HG02642 (cell line): ENCODE measurements around the gene C2orf92.

Source experiments
- ATAC-seq: cut with Tn5 transposase; IDR thresholded peaks from one replicate; pipeline ENCODE4 v1.9.1; 2021; ENCODE audit warnings: mild to moderate bottlenecking; ENCODE audit not compliant: unreplicated experiment, poor library complexity

C2orf92 gene

DNA sequence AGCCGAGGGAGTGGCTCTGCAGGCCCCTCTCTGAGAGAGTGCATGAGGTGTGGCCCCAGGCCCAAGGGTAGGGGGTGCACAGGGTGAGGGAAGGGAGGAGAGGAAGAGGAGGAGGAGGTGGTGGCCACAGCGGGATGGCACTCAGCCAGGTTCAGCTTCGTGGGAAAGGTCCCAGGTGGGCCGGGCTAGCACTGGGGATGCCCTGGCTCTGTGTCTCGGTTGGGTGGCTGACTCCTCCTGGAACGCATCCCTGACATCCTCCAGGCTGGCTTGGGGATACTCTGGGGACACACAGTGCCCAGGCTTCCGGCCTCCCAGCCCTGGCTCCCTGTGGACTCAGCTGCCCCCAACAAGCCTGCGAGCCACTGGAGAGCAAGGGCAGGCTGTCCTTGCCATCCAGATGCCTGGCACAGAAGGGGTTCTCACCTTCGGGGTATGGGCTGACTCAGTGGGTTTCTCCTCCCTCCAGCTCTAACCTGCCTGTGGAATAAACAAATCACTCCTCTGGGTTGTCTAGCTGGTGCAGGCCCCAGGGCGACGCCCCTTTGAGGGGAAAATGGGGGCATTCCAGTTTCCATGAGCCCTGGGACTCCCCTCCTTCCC lies 43.3 kb downstream of the C2orf92 start:
- ATAC-seq: no peak

DNA sequence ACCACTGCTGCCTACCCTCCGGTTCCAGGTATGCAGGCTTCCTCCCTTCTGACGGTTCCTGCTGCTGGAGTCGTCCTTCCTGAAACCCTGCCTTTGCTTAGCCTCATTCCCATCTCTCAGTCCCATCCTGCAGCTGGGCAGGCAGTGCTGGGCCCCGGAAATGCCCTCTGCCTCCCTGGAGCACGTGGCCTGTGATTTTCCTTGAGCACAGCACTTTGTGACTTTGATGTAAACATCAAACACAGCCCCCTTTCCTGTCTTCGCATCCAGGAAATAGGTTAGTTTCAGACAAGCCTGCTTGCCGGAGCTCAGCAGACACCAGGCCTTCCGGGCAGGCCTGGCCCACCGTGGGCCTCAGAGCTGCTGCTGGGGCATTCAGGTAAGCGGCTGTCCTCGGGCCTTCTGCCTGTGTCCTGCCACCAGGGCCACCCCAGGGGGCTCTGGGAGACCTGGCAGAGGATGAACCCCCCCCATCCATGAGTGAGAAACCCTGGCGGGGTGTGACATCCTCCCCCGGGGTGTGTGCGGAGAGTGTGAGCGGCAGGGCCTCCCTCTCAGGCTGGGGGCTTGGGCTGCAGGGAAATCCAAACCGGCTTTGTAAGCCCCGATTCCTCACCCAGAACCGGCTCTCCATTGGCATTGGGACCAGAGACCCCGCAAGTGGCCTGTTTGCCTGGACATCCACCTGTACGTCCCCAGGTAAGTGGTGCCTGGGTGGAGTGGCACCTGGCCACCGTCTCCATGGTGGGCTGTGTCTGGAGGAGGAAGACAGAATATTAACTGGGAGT lies 44.0 kb downstream of the C2orf92 start, which contains the start of gene ZAP70:
Gene ZAP70 (plus strand): TSS at position 281 of the 788 bp plus-strand sequence. CDS start 10,461 bp downstream, outside the sequence.
- ATAC-seq: no peak

DNA sequence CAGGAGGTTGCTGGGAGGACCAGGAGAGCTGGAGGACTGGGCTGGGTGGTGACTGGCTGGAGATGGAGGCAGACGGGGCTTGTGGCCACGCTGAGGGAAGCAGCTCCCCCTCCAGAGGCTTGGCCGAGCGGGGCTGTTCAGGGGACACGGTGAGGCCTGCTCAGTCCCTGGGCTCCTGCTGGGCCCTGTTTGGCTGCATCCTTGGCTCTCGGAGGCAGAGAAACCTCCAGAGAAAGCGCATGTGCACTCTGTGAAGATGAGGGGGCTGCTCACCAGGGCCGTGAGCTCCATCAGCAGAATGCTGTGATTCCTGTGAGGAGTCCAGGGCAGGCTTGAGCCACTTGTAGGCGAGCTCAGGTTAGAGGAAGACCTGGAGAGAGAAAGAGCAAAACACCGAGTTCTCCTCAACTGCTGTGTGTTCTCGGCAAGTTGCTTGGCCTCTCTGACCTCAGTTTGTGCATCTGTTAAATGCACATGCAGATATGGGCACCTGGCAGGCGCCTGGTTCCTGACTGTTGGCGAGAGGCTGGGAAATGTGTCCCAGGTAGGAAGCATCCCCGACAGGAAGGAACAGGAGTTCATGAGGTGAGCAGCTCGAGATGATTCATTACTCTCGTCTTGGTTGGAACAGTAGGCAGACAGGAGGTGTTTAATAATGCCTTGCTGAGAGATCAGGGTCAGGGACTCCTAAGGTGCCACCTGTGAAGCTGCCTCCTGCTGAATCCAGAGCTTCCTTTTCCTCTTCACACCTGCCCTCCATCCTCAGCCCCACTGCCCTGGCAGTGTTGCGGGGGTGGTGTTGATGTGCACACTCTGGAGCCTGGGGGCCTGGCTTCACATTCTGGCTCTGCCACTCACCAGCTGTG lies 44.8 kb downstream of the C2orf92 start:
- ATAC-seq: no peak

DNA sequence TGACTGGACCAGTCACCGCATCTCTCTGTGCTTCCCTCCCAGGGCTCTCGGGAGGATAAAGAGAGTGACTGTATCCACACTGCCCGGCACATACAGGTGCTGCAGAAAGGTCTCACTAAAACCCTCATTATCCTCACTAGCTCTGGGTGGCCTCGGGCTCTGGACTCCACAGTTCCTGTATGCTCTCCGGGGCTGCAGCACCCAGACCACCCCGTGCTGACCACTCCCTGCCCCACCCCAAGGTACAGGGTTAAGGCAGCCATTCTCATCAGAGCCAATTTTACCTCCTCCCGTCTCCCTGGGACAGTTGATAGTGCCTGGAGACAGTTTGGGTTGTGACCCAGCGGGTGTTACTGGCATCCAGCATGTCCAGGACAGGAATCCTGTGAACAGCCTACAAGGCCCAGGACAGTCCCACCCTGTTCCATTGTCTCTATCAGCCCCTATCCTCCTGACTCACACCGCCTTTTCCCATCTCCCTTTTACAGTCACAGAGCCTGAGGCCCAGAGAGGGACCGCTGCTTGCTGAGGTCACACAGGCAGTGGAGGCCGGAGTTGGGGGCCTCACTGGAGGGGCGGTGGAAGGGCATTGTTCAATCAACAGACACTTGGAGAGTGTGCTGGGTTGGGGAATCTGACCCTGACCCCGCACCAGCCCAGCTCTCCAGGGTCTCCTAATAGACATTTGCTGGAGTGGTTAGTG lies 45.6 kb downstream of the C2orf92 start:
- no peak for ATAC-seq

DNA sequence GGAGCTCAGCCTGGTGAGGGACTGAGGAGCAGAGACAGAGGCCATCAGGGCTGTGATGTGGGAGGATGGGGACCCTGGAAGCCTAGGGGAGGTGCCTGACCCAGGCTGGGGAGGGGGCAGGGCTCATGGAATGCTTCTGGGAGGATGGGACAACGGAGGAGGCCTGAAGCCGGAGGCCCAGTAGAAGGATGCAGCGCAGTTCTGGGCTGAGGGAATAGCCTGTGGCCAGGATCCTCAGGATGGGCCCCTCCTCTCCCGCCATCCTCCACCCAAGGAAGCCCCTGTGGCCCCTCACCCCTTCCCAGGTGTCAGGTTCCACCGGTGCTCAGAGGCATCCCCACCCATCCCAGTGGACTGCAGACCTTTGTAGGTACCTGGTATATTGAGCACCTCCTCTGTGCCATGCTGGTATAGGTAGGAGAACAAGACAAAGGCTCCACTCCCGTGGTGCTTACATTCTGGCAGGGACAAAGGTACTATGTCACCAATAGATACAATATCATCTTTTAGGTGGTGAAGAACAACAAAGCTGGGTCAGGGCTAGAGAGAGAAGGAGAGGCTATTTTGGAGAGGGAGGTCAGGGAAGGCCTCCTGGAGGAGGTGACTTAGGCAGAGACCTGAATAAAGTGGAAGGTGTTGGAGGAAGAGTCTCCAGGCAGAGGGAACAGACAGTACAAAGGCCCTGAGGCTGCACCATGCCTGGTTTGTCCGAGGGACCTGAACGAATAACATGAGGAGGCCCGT lies 46.6 kb downstream of the C2orf92 start:
- ATAC-seq: no peak

DNA sequence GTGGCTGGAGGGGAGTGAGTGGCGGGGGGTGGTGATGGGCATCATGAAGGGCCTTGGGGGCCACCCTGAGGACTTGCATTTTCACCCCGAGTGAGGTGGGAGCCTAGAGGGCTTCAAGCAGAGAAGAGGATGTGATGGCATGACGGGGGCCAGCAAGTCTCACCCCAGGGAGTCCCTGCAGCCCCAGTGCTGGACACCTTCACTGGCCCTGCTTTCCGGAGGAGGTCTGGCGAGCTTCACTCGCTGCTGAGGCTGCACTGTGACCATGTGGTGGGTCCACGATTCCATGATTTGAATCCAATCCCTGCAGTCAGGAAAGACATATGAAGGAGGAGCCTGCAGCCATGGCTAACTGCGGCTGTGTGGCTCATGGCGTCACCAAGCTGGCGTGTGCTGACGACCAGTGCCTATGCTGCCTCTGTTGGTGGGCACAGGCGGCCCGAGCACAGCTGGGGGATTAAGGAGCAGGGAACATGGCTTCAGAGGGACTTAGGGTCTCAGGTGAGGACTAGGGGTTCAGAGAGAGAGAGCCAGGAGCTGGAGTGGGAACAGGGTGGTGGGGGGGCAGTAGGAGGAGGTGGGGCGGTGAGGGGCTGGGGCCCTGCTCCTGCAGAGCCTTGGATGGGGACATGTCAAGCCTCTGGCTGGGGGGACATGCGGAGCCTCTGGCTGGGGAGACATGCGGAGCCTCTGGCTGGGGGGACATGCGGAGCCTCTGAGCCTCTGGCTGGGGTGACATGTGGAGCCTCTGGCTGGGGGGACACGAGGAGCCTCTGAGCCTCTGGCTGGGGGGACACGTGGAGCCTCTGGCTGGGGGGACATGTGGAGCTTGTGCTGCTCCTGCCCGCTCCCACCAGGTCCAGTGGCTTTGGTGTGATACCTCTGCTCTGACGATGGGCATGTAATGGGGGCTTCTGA lies 47.4 kb downstream of the C2orf92 start:
- no peak for ATAC-seq

DNA sequence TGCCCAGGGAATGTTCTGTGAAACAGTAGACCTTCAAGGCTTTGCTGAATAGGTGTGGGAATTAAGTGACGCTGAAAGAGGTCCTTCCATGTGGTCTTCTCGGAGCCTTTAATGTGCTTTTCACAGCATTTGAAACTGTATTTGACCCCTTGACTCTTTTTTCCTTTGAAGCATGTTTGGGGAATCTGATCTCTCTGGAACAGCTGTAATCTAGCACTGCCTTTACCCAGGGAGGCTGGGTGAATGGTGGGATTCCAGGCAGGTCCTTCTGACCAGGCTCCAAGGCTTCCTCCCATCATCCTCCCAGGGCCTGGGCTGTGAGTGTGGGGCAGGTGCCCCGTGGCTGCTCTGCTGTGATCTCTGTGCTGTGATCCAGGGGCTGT lies 48.1 kb downstream of the C2orf92 start:
- ATAC-seq: no peak

DNA sequence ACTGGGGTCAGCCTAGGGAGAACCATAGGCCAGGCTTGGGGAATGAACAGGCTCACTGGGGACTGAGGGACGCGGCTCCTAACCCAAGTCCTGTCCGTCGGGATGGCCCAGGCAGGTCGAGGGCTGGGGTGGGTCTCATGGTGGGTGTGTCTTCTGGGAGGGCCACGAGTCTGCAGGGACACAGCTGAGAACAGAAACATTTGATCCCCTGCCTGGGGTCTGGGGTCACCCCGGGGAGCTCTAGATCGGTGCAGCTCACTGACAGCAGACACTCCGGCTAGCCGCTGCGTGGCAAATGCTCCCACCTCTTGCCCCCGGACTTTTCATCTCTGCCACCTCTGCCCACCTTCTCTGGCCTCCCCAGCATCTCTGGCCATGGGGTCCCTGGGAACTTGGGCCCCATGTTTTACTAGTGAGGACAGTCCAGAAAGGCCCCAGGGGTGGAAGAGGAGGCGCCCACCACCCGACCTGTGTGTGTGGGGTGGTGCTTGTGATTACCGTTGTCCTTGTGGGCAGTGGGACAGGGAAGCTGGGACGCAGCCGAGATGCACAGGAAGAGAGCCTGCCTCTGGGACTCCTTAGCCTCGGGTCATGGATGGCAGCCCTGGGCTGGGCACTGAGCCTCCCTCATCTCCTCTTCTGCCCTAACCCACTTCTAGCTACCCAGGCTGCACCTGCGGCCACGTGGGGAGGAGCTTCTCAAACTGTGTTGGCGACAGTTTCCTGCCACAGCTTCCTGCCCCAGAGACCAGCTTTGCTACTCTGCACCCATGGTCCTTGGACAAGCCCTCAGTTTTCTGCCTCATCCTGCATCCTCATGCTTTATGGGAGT lies 48.8 kb downstream of the C2orf92 start:
- ATAC-seq: peak; percentile 76

DNA sequence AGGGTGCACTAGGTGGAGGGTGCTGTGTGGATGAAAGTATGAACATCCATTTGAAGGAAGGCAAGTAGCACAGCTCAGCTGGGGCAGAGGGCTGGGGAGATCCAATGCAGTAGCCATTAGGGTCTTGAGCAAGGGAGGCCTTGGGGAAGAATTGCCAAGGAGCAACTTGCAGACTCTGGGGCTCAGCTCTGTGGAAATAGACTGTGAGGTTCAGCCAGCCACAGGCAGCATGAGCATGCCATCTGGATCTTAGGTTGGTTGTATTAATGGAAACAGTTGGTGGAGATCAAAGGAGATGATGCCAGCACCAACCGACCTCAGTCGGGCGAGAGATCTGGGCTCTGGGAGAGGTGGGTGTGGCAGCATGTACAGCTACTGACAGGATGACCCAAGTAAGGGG lies 49.4 kb downstream of the C2orf92 start:
- peak; percentile 4 for ATAC-seq

DNA sequence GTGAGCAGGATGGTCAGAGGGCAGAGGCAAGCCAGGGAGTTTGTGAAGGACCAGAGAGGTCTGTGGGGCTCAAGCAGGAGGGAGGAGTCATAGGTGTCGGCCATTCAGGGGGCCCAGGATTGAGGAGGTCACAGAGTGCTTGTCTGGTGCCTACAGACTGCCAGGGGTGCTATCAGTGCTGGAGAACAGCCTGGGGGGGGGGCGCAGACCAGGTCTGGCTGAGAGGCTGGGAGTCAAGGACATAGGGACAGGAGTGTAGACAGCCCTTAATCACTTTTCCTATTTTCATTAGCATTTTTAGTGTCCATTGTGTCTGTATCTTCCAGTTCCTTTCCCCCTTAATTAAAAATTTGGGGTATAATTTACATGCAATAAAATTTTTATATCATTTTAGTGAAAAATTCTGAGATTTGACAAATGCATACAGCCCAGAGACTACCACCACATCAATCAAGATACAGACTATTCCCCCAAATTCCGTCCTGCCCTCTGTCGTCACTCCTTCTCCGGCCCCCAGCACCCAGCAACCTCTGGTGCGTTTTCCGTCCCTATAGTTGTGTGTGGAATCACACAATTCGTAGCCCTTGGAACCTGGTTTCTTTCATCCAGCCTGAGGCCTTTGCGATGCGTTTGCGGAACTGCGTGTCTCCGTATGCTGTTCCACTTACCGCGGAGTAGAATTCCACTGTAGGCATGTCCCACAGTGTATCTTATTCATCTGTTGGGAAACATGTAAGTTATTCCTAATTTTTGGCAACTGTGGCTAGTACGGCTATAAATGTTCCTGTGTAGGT lies 50.0 kb downstream of the C2orf92 start:
- no peak for ATAC-seq

DNA sequence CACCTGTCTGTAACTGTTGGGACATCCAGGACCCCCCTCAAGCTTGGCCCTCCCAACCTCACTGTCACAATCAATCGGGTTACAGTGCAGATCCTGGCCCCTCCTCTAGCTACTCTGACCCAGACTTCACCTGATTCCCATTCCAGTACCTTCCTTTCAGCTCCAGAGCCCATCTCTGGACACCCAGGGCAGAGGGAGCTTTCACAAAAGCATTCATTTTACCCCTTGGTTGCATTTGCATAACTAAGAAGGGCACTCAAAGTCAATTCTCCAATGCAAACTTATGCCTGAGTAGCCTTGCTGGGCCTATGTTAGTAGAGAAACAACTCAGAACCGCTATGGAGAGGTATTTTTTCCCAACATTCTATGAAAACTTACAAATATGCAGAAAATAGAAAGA lies 51.2 kb downstream of the C2orf92 start:
- ATAC-seq: no peak

DNA sequence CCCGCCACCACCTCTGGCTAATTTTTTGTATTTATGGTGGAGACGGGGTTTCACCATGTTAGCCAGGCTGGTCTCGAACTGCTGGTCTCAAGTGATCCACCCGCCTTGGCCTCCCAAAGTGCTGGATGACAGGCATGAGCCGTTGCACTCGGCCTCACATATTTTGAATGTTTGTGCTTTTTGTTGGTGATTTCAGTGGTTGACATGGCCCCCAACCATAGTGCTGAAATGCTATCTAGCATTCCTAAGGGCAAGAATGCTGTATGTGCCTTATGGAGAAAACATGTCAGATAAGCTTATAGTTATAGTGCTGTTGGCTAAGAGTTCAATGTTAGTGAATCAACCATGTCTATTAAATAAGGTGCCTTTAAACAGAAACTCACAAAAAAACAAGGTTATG lies 52.7 kb downstream of the C2orf92 start:
- no peak for ATAC-seq

DNA sequence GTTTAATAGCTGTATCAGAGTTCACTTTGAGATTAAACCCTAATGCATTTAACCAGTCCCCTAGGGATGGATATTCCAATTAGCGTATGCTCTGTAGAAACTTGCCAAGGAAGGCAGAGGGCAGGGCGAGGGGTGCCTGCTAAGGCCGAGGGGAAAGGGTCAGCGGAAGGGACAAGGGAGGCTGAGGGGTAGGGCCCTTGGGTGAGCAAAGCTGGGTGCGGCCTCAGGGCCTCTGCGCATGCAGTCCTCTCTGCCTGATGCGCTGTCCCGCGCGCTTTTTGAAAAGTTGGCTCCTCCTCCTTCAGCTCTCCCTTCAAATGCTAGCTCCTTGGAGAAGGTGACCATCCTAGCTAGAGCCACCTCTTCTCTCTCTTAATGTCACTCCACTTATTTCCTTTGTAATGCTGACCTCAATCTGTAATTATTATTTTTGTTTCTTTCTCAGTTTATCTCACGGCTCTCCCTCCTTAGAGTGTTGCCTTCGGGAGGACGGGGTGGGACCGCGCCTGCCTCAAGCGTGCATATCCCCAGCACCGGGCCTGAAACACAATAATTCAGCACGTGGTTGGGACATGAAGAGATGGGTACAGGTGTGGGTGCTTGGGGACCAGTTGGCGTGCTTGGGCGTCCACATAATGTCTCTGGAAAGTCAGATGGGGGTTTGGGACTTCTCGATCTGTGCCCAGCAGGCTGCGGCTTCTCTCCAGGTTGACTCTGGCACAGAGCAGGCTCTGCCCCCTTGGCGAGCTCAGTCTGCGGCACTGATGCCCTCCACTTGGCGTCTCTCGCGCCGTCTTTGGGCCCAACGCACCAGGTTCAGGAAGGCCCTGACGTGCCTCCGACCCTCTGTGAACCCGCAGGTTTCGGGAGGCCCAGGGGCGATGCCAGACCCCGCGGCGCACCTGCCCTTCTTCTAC lies 53.9 kb downstream of the C2orf92 start:
- ATAC-seq: no peak

DNA sequence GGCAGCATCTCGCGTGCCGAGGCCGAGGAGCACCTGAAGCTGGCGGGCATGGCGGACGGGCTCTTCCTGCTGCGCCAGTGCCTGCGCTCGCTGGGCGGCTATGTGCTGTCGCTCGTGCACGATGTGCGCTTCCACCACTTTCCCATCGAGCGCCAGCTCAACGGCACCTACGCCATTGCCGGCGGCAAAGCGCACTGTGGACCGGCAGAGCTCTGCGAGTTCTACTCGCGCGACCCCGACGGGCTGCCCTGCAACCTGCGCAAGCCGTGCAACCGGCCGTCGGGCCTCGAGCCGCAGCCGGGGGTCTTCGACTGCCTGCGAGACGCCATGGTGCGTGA lies 54.5 kb downstream of the C2orf92 start:
- ATAC-seq: no peak

DNA sequence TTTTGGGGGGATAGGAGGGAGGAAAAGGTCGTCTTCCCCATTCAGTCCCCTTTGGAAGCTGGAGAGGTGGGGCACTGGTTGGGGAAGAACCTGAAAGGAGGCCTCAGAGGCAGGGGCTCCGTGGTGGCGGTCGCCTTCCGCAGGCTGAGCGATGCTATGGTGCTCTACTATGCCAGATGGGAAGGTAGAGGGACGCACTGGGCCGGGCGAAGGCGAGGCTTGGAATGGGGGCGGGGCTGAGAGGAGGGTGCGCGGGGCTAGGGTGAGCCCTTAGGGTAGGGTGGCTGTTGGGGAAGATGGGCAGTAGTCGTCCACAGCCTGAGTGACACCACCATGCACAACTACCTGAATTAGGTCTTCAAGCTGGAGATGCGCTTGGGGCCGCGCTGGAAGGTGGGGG lies 55.0 kb downstream of the C2orf92 start:
- ATAC-seq: no peak

DNA sequence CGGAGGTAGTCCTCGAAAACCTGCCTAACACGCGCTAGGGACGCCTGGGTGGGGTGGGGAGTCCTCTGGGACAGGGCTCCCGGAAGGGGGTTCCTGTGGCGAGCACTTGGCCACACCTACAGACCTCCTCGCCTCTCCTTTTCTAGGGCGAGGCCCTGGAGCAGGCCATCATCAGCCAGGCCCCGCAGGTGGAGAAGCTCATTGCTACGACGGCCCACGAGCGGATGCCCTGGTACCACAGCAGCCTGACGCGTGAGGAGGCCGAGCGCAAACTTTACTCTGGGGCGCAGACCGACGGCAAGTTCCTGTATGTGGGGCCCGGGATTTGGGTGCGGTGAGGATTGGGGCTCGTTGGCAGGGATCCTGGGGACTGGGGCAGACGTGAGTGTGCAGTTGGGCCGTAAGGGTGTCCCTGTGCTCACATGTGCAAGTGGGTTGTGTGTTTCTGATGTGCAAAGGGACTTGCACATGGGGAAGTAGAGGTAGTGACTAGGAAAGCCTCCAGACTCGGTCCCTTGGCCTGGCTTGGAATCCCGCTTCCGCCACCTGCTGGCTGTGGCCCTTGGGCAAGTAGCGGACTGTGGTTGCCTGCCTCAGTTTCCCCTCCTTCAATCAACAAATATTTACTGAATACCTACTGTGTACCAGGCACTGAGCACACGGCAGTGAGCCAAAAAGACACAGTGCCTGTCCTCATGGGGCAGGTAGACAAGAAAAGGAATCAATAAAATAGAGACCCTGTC lies 55.6 kb downstream of the C2orf92 start:
- no peak for ATAC-seq
